BLaER1 (cell line): ENCODE measurements around the gene IL10.
A peak's percentile ranks its signal among the peaks of the same experiment; 100 is the strongest.

ENCODE experiments used
- H3K27ac ChIP-seq: shearing (Covaris generic); formaldehyde crosslinking; 2 replicates; pipeline ENCODE4 v1.8.1; 2022
- H3K27me3 ChIP-seq: shearing (Covaris generic); formaldehyde crosslinking; 2 replicates; pipeline ENCODE4 v1.8.1; 2022
- H3K36me3 ChIP-seq: shearing (Covaris generic); formaldehyde crosslinking; 2 replicates; pipeline ENCODE4 v1.8.1; 2022
- H3K4me1 ChIP-seq: shearing (Covaris generic); formaldehyde crosslinking; 2 replicates; pipeline ENCODE4 v1.8.1; 2022
- H3K4me2 ChIP-seq: shearing (Covaris generic); formaldehyde crosslinking; 2 replicates; pipeline ENCODE4 v1.8.1; 2022
- H3K4me3 ChIP-seq: shearing (Covaris generic); formaldehyde crosslinking; 2 replicates; pipeline ENCODE4 v1.8.1; 2022
- H3K9ac ChIP-seq: shearing (Covaris generic); formaldehyde crosslinking; 2 replicates; pipeline ENCODE4 v1.8.1; 2022
- H3K9me3 ChIP-seq: shearing (Covaris generic); formaldehyde crosslinking; 2 replicates; pipeline ENCODE4 v1.8.1; 2022
- H4K20me1 ChIP-seq: shearing (Covaris generic); formaldehyde crosslinking; 2 replicates; pipeline ENCODE4 v1.8.1; 2022
- Cebpa-rat ChIP-seq: shearing (Covaris generic); IDR thresholded peaks from 2 replicates; pipeline ENCODE4 v1.8.1; 2022

The IL10 gene

DNA sequence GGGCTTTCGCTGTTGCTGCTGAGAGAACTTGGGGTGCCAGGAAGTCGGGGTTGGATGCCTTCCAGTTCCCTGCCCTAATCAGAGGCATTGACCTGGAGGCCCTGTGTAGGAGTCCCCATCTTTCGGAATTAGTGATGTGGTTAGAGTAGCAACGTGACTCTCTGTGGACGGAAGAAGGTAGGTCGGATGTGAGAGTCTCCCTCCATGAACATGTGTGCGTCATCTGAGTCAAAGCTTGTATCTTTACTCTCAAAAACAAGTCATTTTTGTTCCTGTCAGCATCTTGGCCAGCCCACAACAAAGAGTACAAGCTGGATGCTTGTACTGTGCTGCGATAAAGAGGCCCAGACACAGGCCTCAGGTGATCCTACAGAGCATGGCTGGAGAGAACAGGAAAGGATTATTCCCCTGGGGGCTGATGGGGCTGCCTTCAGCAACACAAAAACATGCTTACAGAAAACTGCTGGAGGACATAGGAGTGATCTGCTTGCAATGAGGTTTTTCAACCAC, 31.0 kb upstream of the IL10 start:
- H3K36me3 ChIP-seq, result no peaks in the 10 kb centered on the region
- H3K27me3 ChIP-seq, result no peaks in the 10 kb centered on the region
- peaks cover 60% of the 10 kb centered on the region for H3K4me1 ChIP-seq
- no peak overlapping the region for H3K4me3 ChIP-seq
- no peaks in the 10 kb centered on the region for H3K9me3 ChIP-seq
- H3K4me2 ChIP-seq, result peak overlapping the region; percentile 70
- peak overlapping the region; percentile 37; the same call in 1 of the 2 replicates for H3K27ac ChIP-seq
- no peaks in the 10 kb centered on the region for H4K20me1 ChIP-seq
- H3K9ac ChIP-seq, result no peak overlapping the region
- no peak for TF ChIP-seq Cebpa-rat

DNA sequence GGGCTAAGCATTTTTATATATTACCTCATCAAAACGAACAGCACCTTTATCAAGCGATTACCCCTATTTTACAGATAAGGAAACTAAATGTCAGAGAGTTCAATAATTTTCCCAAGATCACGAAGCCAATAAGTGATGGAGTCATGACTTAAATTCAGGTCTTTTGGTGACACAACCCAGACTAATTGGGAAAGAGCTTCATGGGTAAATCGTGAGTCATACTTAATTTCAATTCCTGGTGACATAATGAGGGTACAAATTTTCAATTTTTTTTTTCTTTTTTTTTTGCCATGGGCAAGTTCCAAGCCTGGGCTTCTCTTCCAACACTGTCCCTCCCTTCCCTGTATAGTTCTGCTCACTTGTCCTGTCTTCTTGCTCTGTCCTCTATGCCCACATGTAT, 30.1 kb upstream of the IL10 start:
- Histone ChIP-seq H4K20me1 (no peaks in the 10 kb centered on the region), H3K4me2 (peak overlapping the region; percentile 70), H3K9ac (no peak overlapping the region), H3K27ac (peak overlapping the region; percentile 37; the same call in 1 of the 2 replicates), H3K9me3 (no peaks in the 10 kb centered on the region), H3K4me1 (peaks cover 65% of the 10 kb centered on the region), H3K36me3 (no peaks in the 10 kb centered on the region), H3K27me3 (no peaks in the 10 kb centered on the region), H3K4me3 (no peak overlapping the region)
- no peak for TF ChIP-seq Cebpa-rat

DNA sequence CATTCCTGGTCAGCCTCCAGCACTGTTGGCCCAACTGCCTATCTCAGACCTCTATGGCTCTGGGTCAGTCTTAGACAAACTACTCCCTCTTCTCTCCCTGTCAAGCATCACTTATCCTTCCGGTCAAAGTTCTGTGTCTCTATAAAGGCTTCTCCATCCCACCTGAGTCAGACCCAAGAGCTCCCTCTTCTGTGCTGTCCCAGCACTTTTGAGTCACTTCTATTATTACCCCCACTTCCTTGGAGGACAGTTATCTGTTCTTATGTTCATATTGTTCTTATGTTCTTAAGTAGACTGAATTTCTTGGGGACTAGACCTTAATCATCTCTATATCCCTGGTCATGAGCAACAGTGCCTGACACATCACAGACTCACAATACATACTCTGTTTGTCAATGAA, 29.2 kb upstream of the IL10 start:
- Histone ChIP-seq H3K4me3 (no peak overlapping the region), H3K36me3 (no peaks in the 10 kb centered on the region), H3K4me2 (no peak overlapping the region), H3K9ac (no peak overlapping the region), H3K9me3 (no peaks in the 10 kb centered on the region), H3K4me1 (peaks cover 66% of the 10 kb centered on the region), H4K20me1 (no peaks in the 10 kb centered on the region), H3K27ac (no peak overlapping the region), H3K27me3 (no peaks in the 10 kb centered on the region)
- TF ChIP-seq Cebpa-rat, result no peak

DNA sequence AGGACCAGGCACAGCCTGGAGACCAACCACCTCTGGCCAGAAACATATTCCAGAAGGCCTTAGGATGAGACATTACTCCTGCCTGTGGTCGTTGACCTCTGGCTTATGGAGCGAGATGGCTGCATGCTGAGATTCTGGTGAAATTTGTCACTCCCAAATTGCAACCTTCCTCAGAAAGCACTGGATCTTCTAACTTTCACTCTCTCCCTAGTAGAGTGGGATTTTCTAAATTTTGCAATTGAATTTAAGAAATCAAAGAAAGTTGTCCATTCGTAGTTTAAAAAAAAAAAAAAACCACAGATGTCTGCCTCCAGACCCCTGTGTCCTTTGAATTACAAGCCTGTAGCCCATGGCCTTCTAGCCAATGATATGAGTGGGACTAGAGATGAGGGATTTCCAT, 28.6 kb upstream of the IL10 start:
- H3K4me1 ChIP-seq, result peaks cover 66% of the 10 kb centered on the region
- peak overlapping the region; percentile 69 for H3K4me2 ChIP-seq
- H3K27me3 ChIP-seq, result no peaks in the 10 kb centered on the region
- H3K9me3 ChIP-seq, result no peaks in the 10 kb centered on the region
- no peak overlapping the region for H3K4me3 ChIP-seq
- no peaks in the 10 kb centered on the region for H4K20me1 ChIP-seq
- no peak overlapping the region for H3K9ac ChIP-seq
- no peak overlapping the region for H3K27ac ChIP-seq
- no peaks in the 10 kb centered on the region for H3K36me3 ChIP-seq
- no peak for TF ChIP-seq Cebpa-rat

- no peaks in the 10 kb centered on the region for H3K9me3 ChIP-seq
- peaks cover 66% of the 10 kb centered on the region for H3K4me1 ChIP-seq
- no peak for TF ChIP-seq Cebpa-rat
- no peaks in the 10 kb centered on the region for H4K20me1 ChIP-seq
- no peak overlapping the region for H3K9ac ChIP-seq
- H3K27ac ChIP-seq, result no peak overlapping the region
- no peaks in the 10 kb centered on the region for H3K36me3 ChIP-seq
- no peak overlapping the region for H3K4me3 ChIP-seq
- no peaks in the 10 kb centered on the region for H3K27me3 ChIP-seq
- H3K4me2 ChIP-seq, result peak overlapping the region; percentile 69
Measured at GRCh38 chr1:206800411-206800810, 28.1 kb upstream of the IL10 start.

- Histone ChIP-seq H3K27ac (peak overlapping the region; percentile 27; the same call in 1 of the 2 replicates), H3K36me3 (no peaks in the 10 kb centered on the region), H4K20me1 (no peaks in the 10 kb centered on the region), H3K27me3 (no peaks in the 10 kb centered on the region), H3K4me2 (peak overlapping the region; percentile 69), H3K4me1 (peaks cover 66% of the 10 kb centered on the region), H3K4me3 (no peak overlapping the region), H3K9ac (no peak overlapping the region), H3K9me3 (no peaks in the 10 kb centered on the region)
- no peak for TF ChIP-seq Cebpa-rat
Measured at GRCh38 chr1:206799311-206799710, 27.0 kb upstream of the IL10 start.

- no peaks in the 10 kb centered on the region for H4K20me1 ChIP-seq
- H3K27me3 ChIP-seq, result no peaks in the 10 kb centered on the region
- H3K27ac ChIP-seq, result no peak overlapping the region
- no peak for TF ChIP-seq Cebpa-rat
- no peaks in the 10 kb centered on the region for H3K9me3 ChIP-seq
- no peak overlapping the region for H3K4me3 ChIP-seq
- no peak overlapping the region for H3K9ac ChIP-seq
- peaks cover 58% of the 10 kb centered on the region for H3K4me1 ChIP-seq
- H3K4me2 ChIP-seq, result peak overlapping the region; percentile 69
- no peaks in the 10 kb centered on the region for H3K36me3 ChIP-seq
Measured at GRCh38 chr1:206798384-206798996, 26.2 kb upstream of the IL10 start.

- Histone ChIP-seq H3K4me1 (peaks cover 58% of the 10 kb centered on the region), H3K27ac (no peak overlapping the region), H4K20me1 (no peaks in the 10 kb centered on the region), H3K36me3 (no peaks in the 10 kb centered on the region), H3K9ac (no peak overlapping the region), H3K9me3 (no peaks in the 10 kb centered on the region), H3K27me3 (no peaks in the 10 kb centered on the region), H3K4me2 (peak overlapping the region; percentile 69; the same call in 1 of the 2 replicates), H3K4me3 (no peak overlapping the region)
- no peak for TF ChIP-seq Cebpa-rat
Measured at GRCh38 chr1:206797534-206798383, 25.5 kb upstream of the IL10 start.

DNA sequence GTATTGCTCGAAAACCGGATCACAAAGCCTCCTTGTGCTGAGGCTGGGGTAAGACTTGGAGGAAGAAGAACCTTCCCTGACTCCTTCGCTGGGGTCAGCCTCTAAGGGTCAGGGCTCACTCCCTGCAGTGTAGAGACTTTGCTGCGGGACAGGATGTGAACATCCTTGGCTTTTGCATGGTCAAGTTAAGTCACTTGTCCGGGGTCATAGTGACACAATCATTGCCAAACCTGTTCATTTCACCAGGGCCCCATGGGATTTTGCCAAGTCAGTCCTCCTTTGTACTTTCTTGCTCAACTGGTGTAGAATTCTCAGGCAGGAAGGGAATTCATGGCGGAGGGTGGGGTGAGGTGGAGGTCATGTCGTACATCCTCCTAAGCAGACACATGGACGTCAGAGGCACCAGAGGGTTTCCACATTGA, 24.7 kb upstream of the IL10 start:
- Histone ChIP-seq H3K4me2 (no peak overlapping the region), H3K9me3 (no peaks in the 10 kb centered on the region), H3K36me3 (no peaks in the 10 kb centered on the region), H3K27me3 (no peaks in the 10 kb centered on the region), H3K4me1 (peaks cover 58% of the 10 kb centered on the region), H4K20me1 (no peaks in the 10 kb centered on the region), H3K27ac (no peak overlapping the region), H3K4me3 (no peak overlapping the region), H3K9ac (no peak overlapping the region)
- TF ChIP-seq Cebpa-rat, result no peak

GRCh38 chr1:206796116-206796515, 23.8 kb upstream of the IL10 start:
- Histone ChIP-seq H3K27me3 (no peaks in the 10 kb centered on the region), H4K20me1 (no peaks in the 10 kb centered on the region), H3K9me3 (no peaks in the 10 kb centered on the region), H3K4me3 (no peak overlapping the region), H3K27ac (no peak overlapping the region), H3K36me3 (no peaks in the 10 kb centered on the region), H3K4me1 (peaks cover 61% of the 10 kb centered on the region), H3K4me2 (no peak overlapping the region), H3K9ac (no peak overlapping the region)
- TF ChIP-seq Cebpa-rat, result no peak
